Upper lobe of left lung (tissue), 4 donors: Measurements from ENCODE around the gene MMP20.

ENCODE experiments used
- POLR2A ChIP-seq, 4 donors: fragments of 450-650 bp; IDR thresholded peaks; one replicate each; pipeline ENCODE4 v1.5.1; 2016 to 2017; ENCODE audit warnings: antibody characterized with exemption in 4 of 4, mild to moderate bottlenecking in 2 of 4
- POLR2AphosphoS5 ChIP-seq, 2 donors: sonication (generic); formaldehyde crosslinking; IDR thresholded peaks; one replicate each; pipeline ENCODE4 v1.5.1; 2017; ENCODE audit warnings: antibody characterized with exemption in 2 of 2
- TF ChIP-seq, protein P1 (sequence below), 6 experiments: fragments of 450-650 bp in 4 of 6; fragments of 200-600 bp in 2 of 6; sonication (generic) in 2 of 6; IDR thresholded peaks; one replicate each; pipeline ENCODE4 v1.5.1; 2016 to 2019; ENCODE audit warnings: antibody characterized with exemption in 6 of 6

- TF ChIP-seq, protein P1, sequence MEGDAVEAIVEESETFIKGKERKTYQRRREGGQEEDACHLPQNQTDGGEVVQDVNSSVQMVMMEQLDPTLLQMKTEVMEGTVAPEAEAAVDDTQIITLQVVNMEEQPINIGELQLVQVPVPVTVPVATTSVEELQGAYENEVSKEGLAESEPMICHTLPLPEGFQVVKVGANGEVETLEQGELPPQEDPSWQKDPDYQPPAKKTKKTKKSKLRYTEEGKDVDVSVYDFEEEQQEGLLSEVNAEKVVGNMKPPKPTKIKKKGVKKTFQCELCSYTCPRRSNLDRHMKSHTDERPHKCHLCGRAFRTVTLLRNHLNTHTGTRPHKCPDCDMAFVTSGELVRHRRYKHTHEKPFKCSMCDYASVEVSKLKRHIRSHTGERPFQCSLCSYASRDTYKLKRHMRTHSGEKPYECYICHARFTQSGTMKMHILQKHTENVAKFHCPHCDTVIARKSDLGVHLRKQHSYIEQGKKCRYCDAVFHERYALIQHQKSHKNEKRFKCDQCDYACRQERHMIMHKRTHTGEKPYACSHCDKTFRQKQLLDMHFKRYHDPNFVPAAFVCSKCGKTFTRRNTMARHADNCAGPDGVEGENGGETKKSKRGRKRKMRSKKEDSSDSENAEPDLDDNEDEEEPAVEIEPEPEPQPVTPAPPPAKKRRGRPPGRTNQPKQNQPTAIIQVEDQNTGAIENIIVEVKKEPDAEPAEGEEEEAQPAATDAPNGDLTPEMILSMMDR (IDR thresholded peaks at IDR 0.05) = no peak
- TF ChIP-seq POLR2A (IDR thresholded peaks at IDR 0.05) (no peak), POLR2AphosphoS5 (IDR thresholded peaks at IDR 0.05) (no peak)
Measured at GRCh38 chr11:102577182-102577581, 48.0 kb downstream of the MMP20 start.
